ENCODE results near the gene HDGFL2. TPM values are rescaled to one million over a fixed set of nuclear protein-coding genes. Genes with fewer than 3 reads are reported as not detected.

Gene HDGFL2
- total and polyA plus RNA-seq, 2 donors from 2014 or later, result 37.8 to 38.8 TPM

DNA sequence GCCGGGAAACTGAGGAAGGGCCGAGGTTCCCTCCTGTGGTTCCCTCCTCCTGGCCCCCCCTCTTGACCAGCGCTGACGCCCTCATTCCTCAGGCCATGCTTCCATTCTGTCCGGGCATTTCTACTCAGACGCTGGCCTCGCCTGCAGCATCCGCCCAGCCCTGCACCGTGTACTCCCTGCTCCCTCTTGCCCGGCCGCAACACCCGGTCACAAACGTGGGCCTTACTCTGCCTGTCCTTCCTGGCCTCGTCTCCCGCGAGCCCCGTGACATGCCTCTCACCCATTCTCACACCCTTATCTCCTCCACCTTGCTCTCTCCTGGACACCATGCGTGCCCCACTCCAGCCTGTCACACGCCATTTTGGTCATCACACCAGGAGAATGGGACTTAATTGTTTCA lies 11.3 kb downstream of the HDGFL2 start:
- no peak overlapping the region for H3K9ac ChIP-seq (ENCODE audit: low read length in 3 of 3)
- intact Hi-C loops (cut with DNase I), result no loop called here
- no peaks in the 10 kb centered on the region for H3K9me3 ChIP-seq (ENCODE audit: control insufficient read depth in 2 of 3, insufficient read depth in 1 of 3, low read length in 3 of 3)
- FAIRE-seq (no peak), DNase-seq (no peak)
- TF ChIP-seq, protein P1, sequence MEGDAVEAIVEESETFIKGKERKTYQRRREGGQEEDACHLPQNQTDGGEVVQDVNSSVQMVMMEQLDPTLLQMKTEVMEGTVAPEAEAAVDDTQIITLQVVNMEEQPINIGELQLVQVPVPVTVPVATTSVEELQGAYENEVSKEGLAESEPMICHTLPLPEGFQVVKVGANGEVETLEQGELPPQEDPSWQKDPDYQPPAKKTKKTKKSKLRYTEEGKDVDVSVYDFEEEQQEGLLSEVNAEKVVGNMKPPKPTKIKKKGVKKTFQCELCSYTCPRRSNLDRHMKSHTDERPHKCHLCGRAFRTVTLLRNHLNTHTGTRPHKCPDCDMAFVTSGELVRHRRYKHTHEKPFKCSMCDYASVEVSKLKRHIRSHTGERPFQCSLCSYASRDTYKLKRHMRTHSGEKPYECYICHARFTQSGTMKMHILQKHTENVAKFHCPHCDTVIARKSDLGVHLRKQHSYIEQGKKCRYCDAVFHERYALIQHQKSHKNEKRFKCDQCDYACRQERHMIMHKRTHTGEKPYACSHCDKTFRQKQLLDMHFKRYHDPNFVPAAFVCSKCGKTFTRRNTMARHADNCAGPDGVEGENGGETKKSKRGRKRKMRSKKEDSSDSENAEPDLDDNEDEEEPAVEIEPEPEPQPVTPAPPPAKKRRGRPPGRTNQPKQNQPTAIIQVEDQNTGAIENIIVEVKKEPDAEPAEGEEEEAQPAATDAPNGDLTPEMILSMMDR (IDR thresholded peaks at IDR 0.05; ENCODE audit: borderline replicate concordance, extremely low read depth, insufficient read depth), result no peak
- H3K36me3 ChIP-seq (ENCODE audit: control insufficient read depth in 2 of 3, insufficient read depth in 3 of 3, low read length in 3 of 3), result peaks cover 0 to 3% (median 3%) of the 10 kb centered on the region in 3 donors
- no peaks in the 10 kb centered on the region for H3K4me1 ChIP-seq (ENCODE audit: control insufficient read depth in 2 of 3, insufficient read depth in 2 of 3, low read depth in 1 of 3, low read length in 3 of 3)
- no peak overlapping the region for H3K4me3 ChIP-seq (ENCODE audit: low read length in 3 of 3)
- H3K27ac ChIP-seq (ENCODE audit: low read depth in 2 of 2, low read length in 2 of 2), result no peak overlapping the region
- no peaks in the 10 kb centered on the region for H3K27me3 ChIP-seq (ENCODE audit: control insufficient read depth, insufficient read depth, low read length)

DNA sequence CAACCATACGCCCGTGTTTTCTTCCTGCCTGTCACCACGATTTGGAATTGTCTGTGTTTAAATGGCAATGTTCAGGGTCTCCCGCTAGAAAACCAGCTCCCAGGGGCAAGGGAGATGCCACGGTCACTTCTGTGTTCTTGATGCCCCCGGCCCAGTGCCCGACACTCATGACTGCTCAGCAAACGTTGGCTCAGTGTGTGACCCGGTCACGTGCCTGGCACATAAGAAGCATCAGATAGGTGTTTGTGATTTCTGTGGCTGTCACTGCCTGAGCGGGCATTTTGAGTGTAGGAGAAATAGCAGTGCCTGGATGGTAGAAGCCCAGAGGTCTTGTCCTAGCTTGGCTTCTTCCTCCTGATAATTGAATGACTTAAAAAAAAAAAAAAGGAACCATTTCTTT lies 15.5 kb downstream of the HDGFL2 start:
- Histone ChIP-seq H3K36me3 (ENCODE audit: control insufficient read depth in 2 of 3, insufficient read depth in 3 of 3, low read length in 3 of 3) (peaks cover 7 to 12% (median 7%) of the 10 kb centered on the region in 3 donors), H3K9me3 (ENCODE audit: control insufficient read depth in 2 of 3, insufficient read depth in 1 of 3, low read length in 3 of 3) (peaks cover 0 to 3% (median 0%) of the 10 kb centered on the region in 3 donors), H3K27ac (ENCODE audit: low read depth in 2 of 2, low read length in 2 of 2) (no peak overlapping the region), H3K9ac (ENCODE audit: low read length in 3 of 3) (no peak overlapping the region), H3K4me1 (ENCODE audit: control insufficient read depth in 2 of 3, insufficient read depth in 2 of 3, low read depth in 1 of 3, low read length in 3 of 3) (peaks cover 0 to 3% (median 0%) of the 10 kb centered on the region in 3 donors), H3K4me3 (ENCODE audit: low read length in 3 of 3) (no peak overlapping the region), H3K27me3 (ENCODE audit: control insufficient read depth, insufficient read depth, low read length) (no peaks in the 10 kb centered on the region)
- TF ChIP-seq, protein P1 (IDR thresholded peaks at IDR 0.05; ENCODE audit: borderline replicate concordance, extremely low read depth, insufficient read depth), result no peak
- DNase-seq (no peak), FAIRE-seq (no peak)
- intact Hi-C loops (cut with DNase I), result no loop called here

DNA sequence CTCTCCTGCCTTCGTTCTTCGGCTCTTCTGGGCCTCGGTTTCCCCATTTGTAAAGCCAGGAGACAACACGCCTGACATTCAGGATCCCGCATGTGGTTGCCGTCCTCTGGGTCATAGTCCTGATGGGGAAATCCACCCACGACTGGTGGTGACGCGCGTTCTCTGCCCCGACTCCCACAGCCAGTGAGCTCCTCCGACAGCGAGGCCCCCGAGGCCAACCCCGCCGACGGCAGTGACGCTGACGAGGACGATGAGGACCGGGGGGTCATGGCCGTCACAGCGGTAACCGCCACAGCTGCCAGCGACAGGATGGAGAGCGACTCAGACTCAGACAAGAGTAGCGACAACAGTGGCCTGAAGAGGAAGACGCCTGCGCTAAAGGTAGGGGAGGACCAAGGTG lies 16.4 kb downstream of the HDGFL2 start:
- Histone ChIP-seq H3K9me3 (ENCODE audit: control insufficient read depth in 2 of 3, insufficient read depth in 1 of 3, low read length in 3 of 3) (peaks cover 0 to 3% (median 0%) of the 10 kb centered on the region in 3 donors), H3K4me1 (ENCODE audit: control insufficient read depth in 2 of 3, insufficient read depth in 2 of 3, low read depth in 1 of 3, low read length in 3 of 3) (peaks cover 0 to 3% (median 0%) of the 10 kb centered on the region in 3 donors), H3K4me3 (ENCODE audit: low read length in 3 of 3) (no peak overlapping the region), H3K36me3 (ENCODE audit: control insufficient read depth in 2 of 3, insufficient read depth in 3 of 3, low read length in 3 of 3) (peaks cover 7 to 19% (median 13%) of the 10 kb centered on the region in 3 donors), H3K27ac (ENCODE audit: low read depth in 2 of 2, low read length in 2 of 2) (no peak overlapping the region), H3K27me3 (ENCODE audit: control insufficient read depth, insufficient read depth, low read length) (no peaks in the 10 kb centered on the region), H3K9ac (ENCODE audit: low read length in 3 of 3) (no peak overlapping the region)
- DNase-seq (no peak), FAIRE-seq (no peak)
- intact Hi-C loops (cut with DNase I), result no loop called here
- TF ChIP-seq, protein P1 (IDR thresholded peaks at IDR 0.05; ENCODE audit: borderline replicate concordance, extremely low read depth, insufficient read depth), result no peak

DNA sequence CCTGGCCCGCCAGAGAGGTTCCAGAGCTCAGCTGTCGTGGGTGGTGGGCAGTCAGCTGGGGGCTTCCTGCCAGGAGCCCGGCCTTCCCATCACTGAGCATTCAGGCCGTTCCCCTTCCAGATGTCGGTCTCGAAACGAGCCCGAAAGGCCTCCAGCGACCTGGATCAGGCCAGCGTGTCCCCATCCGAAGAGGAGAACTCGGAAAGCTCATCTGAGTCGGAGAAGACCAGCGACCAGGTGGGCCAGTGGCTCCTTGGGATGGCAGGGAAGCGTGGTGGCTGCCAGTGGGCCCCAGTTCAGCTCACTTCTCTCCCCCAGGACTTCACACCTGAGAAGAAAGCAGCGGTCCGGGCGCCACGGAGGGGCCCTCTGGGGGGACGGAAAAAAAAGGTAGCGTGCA lies 19.3 kb downstream of the HDGFL2 start:
- peaks cover 7 to 28% (median 13%) of the 10 kb centered on the region in 3 donors for H3K36me3 ChIP-seq (ENCODE audit: control insufficient read depth in 2 of 3, insufficient read depth in 3 of 3, low read length in 3 of 3)
- H3K27ac ChIP-seq (ENCODE audit: low read depth in 2 of 2, low read length in 2 of 2), result no peak overlapping the region
- no peak for FAIRE-seq
- H3K4me3 ChIP-seq (ENCODE audit: low read length in 3 of 3), result no peak overlapping the region
- H3K4me1 ChIP-seq (ENCODE audit: control insufficient read depth in 2 of 3, insufficient read depth in 2 of 3, low read depth in 1 of 3, low read length in 3 of 3), result peaks cover 0 to 3% (median 0%) of the 10 kb centered on the region in 3 donors
- TF ChIP-seq, protein P1 (IDR thresholded peaks at IDR 0.05; ENCODE audit: borderline replicate concordance, extremely low read depth, insufficient read depth), result no peak
- H3K9ac ChIP-seq (ENCODE audit: low read length in 3 of 3), result no peak overlapping the region
- H3K27me3 ChIP-seq (ENCODE audit: control insufficient read depth, insufficient read depth, low read length), result no peaks in the 10 kb centered on the region
- peaks cover 0 to 3% (median 0%) of the 10 kb centered on the region in 3 donors for H3K9me3 ChIP-seq (ENCODE audit: control insufficient read depth in 2 of 3, insufficient read depth in 1 of 3, low read length in 3 of 3)
- no peak for DNase-seq
- intact Hi-C loops (cut with DNase I), result no loop called here
